Measurements from ENCODE around the gene MRAS.

DNA sequence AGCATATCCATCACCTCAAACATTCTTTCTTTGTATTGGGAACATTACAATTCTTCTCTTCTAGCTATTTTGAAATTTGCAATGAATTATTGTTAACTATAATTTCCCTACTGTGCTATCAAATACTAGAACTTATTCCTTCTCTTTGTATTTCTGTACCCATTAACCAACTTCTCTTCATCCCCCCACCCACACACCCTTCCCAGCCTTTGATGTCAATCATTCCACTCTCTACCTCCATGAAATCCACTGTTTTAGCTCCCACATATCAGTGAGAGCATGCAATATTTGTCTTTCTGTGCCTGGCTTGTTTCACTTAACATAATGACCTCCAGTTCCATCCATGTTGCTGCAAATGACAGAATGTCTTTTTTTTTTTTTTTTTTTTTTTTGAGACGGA lies 30.6 kb downstream of the MRAS start:
- TF ChIP-seq EZH2 (IDR thresholded peaks at IDR 0.05; ENCODE audit: insufficient read depth, low read length), result no peak
- TF ChIP-seq, protein P1, sequence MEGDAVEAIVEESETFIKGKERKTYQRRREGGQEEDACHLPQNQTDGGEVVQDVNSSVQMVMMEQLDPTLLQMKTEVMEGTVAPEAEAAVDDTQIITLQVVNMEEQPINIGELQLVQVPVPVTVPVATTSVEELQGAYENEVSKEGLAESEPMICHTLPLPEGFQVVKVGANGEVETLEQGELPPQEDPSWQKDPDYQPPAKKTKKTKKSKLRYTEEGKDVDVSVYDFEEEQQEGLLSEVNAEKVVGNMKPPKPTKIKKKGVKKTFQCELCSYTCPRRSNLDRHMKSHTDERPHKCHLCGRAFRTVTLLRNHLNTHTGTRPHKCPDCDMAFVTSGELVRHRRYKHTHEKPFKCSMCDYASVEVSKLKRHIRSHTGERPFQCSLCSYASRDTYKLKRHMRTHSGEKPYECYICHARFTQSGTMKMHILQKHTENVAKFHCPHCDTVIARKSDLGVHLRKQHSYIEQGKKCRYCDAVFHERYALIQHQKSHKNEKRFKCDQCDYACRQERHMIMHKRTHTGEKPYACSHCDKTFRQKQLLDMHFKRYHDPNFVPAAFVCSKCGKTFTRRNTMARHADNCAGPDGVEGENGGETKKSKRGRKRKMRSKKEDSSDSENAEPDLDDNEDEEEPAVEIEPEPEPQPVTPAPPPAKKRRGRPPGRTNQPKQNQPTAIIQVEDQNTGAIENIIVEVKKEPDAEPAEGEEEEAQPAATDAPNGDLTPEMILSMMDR (IDR thresholded peaks at IDR 0.05; ENCODE audit: insufficient read depth, low read depth, low read length), result no peak
